ENCODE data around the gene RAB9B.

GRCh38 chrX:103797691-103798090 lies 34.4 kb downstream of the RAB9B start:
- TF ChIP-seq CTCF (IDR thresholded peaks at IDR 0.05) (no peak), REST (IDR thresholded peaks at IDR 0.05; ENCODE audit: insufficient read depth in 1 of 2, low read depth in 2 of 2, low read length in 1 of 2) (no peak), POLR2AphosphoS5 (IDR thresholded peaks at IDR 0.05; ENCODE audit: low read depth, low read length) (no peak), TCF7L2 (IDR thresholded peaks at IDR 0.05; ENCODE audit: low read depth, low read length) (no peak)
